SK-N-SH treated with all-trans-retinoic acid at 6 μM for 48 hours (cell line): ENCODE data around the gene UBXN4.

Experiments
- CSDC2 ChIP-seq: fragments of 250-450 bp; sonication (Bioruptor Pico); IDR thresholded peaks from 2 replicates; pipeline ENCODE4 v1.5.0; 2020; ENCODE audit warnings: mild to moderate bottlenecking, moderate library complexity
- CSRNP3 ChIP-seq: fragments of 250-450 bp; sonication (Bioruptor Pico); IDR thresholded peaks from 2 replicates; pipeline ENCODE4 v1.5.1; 2021; ENCODE audit warnings: mild to moderate bottlenecking, moderate library complexity
- ISL1 ChIP-seq: fragments of 250-450 bp; sonication (Bioruptor Pico); IDR thresholded peaks from 2 replicates; pipeline ENCODE4 v2.1.2; 2022; ENCODE audit warnings: mild to moderate bottlenecking, moderate library complexity
- POU6F1 ChIP-seq: fragments of 250-450 bp; sonication (Bioruptor Pico); IDR thresholded peaks from 2 replicates; pipeline ENCODE4 v1.8.0; 2021; ENCODE audit warnings: low read depth, mild to moderate bottlenecking, moderate library complexity, borderline replicate concordance
- TSHZ2 ChIP-seq: fragments of 250-450 bp; sonication (Bioruptor Pico); IDR thresholded peaks from 2 replicates; pipeline ENCODE4 v1.5.0; 2020; ENCODE audit warnings: mild to moderate bottlenecking, moderate library complexity
- ZFP30 ChIP-seq: fragments of 450-650 bp; formaldehyde crosslinking; IDR thresholded peaks from 2 replicates; pipeline ENCODE4 v1.5.0; 2022; ENCODE audit warnings: mild to moderate bottlenecking, moderate library complexity
- ZNF8 ChIP-seq: fragments of 450-650 bp; formaldehyde crosslinking; IDR thresholded peaks from 2 replicates; pipeline ENCODE4 v1.5.0; 2020; ENCODE audit warnings: mild to moderate bottlenecking, moderate library complexity

- TF ChIP-seq TSHZ2 (no peak), CSRNP3 (no peak), ZNF8 (CRISPR knock-in tag) (no peak), POU6F1 (CRISPR knock-in tag) (no peak), ISL1 (CRISPR knock-in tag) (no peak), ZFP30 (CRISPR knock-in tag) (no peak), CSDC2 (CRISPR knock-in tag) (no peak)
Measured at GRCh38 chr2:135743860-135744259, 2.2 kb downstream of the UBXN4 start.
